OCI-LY1 (cell line): ENCODE results near the gene CACNB1.

Experiments
- H2AFZ ChIP-seq: fragments of 200-600 bp; sonication (generic), shearing (Covaris generic); 2 replicates; pipeline ENCODE4 v1.6.0; 2014; ENCODE audit warnings: antibody characterized with exemption, mild to moderate bottlenecking, low read length
- H3F3A ChIP-seq: fragments of 200-600 bp; sonication (generic), shearing (Covaris generic); 2 replicates; pipeline ENCODE4 v1.6.0; 2014; ENCODE audit warnings: mild to moderate bottlenecking, antibody characterized with exemption, low read length, moderate library complexity; ENCODE audit not compliant: insufficient read depth
- H3K27ac ChIP-seq: fragments of 200-600 bp; sonication (generic); 2 replicates; pipeline ENCODE4 v1.5.1; 2014; ENCODE audit warnings: low read length, mixed run types, mild to moderate bottlenecking, low read depth; ENCODE audit not compliant: poor library complexity, severe bottlenecking
- H3K27me3 ChIP-seq: fragments of 200-600 bp; sonication (generic); 2 replicates; pipeline ENCODE4 v1.6.0; 2014; ENCODE audit warnings: antibody characterized with exemption, mild to moderate bottlenecking, low read length, moderate library complexity; ENCODE audit not compliant: insufficient read depth
- H3K36me3 ChIP-seq: fragments of 200-600 bp; sonication (generic); 2 replicates; pipeline ENCODE4 v1.6.1; 2014; ENCODE audit warnings: mild to moderate bottlenecking, antibody characterized with exemption, low read length, moderate library complexity, mixed read lengths; ENCODE audit not compliant: insufficient read depth
- H3K4me1 ChIP-seq: fragments of 200-600 bp; sonication (generic); 2 replicates; pipeline ENCODE4 v1.5.1; 2014; ENCODE audit warnings: mild to moderate bottlenecking, low read length, moderate library complexity; ENCODE audit not compliant: insufficient read depth, severe bottlenecking
- H3K4me2 ChIP-seq: fragments of 200-600 bp; sonication (generic), shearing (Covaris generic); 2 replicates; pipeline ENCODE4 v1.6.1; 2014; ENCODE audit warnings: low read length
- H3K4me3 ChIP-seq: fragments of 200-600 bp; sonication (generic); 2 replicates; pipeline ENCODE4 v1.5.1; 2014; ENCODE audit warnings: low read length, low read depth, mild to moderate bottlenecking, mixed read lengths; ENCODE audit not compliant: poor library complexity, severe bottlenecking
- H3K79me2 ChIP-seq: fragments of 200-600 bp; shearing (Covaris generic); 2 replicates; pipeline ENCODE4 v1.6.1; 2016; ENCODE audit warnings: mixed run types, low read length, mixed read lengths; ENCODE audit not compliant: insufficient read depth
- H3K9ac ChIP-seq: fragments of 200-600 bp; sonication (generic), shearing (Covaris generic); 2 replicates; pipeline ENCODE4 v1.6.1; 2014; ENCODE audit warnings: mild to moderate bottlenecking, low read length, mixed read lengths
- H3K9me2 ChIP-seq: fragments of 200-600 bp; sonication (generic), shearing (Covaris generic); 2 replicates; pipeline ENCODE4 v1.6.1; 2014; ENCODE audit warnings: low read depth, mild to moderate bottlenecking, low read length, mixed read lengths
- H3K9me3 ChIP-seq: fragments of 200-600 bp; shearing (Covaris generic); 2 replicates; pipeline ENCODE4 v1.6.1; 2014; ENCODE audit warnings: low read length, mixed read lengths
- H4K20me1 ChIP-seq: fragments of 200-600 bp; sonication (generic), shearing (Covaris generic); 2 replicates; pipeline ENCODE4 v1.6.0; 2016; ENCODE audit warnings: mild to moderate bottlenecking, low read length; ENCODE audit not compliant: insufficient read depth
- CTCF ChIP-seq: fragments of 200-600 bp; sonication (generic), shearing (Covaris generic); IDR thresholded peaks from 2 replicates; pipeline ENCODE4 v1.5.1; 2017; ENCODE audit warnings: mild to moderate bottlenecking, antibody characterized with exemption, low read length, moderate library complexity, mixed read lengths
- EZH2 ChIP-seq: fragments of 200-600 bp; sonication (generic), shearing (Covaris generic); IDR thresholded peaks from 2 replicates; pipeline ENCODE4 v1.8.0; 2017; ENCODE audit warnings: borderline replicate concordance, mixed run types, mild to moderate bottlenecking, antibody characterized with exemption, low read length, moderate library complexity, mixed read lengths

CACNB1 gene

GRCh38 chr17:39193346-39193745 lies 4.1 kb downstream of the CACNB1 start:
- peaks cover 44% of the 10 kb centered on the region for H3K36me3 ChIP-seq
- no peak overlapping the region for H3K27ac ChIP-seq
- H3K9ac ChIP-seq, result no peak overlapping the region
- H3K4me2 ChIP-seq, result no peak overlapping the region
- H3K27me3 ChIP-seq, result no peaks in the 10 kb centered on the region
- H3K4me1 ChIP-seq, result peaks cover 25% of the 10 kb centered on the region
- no peaks in the 10 kb centered on the region for H3K79me2 ChIP-seq
- no peaks in the 10 kb centered on the region for H3K9me2 ChIP-seq
- H3K4me3 ChIP-seq, result no peak overlapping the region
- 0 out of 2 replicates have a peak, but pooled peaks cover 2% of the 10 kb centered on the region for H3F3A ChIP-seq
- no peaks in the 10 kb centered on the region for H3K9me3 ChIP-seq
- H2AFZ ChIP-seq, result no peak overlapping the region
- no peak for TF ChIP-seq EZH2
- no peaks in the 10 kb centered on the region for H4K20me1 ChIP-seq

- Histone ChIP-seq H2AFZ (no peak overlapping the region), H3K4me3 (no peak overlapping the region), H3K4me1 (peaks cover 20% of the 10 kb centered on the region), H4K20me1 (no peaks in the 10 kb centered on the region), H3K9me3 (no peaks in the 10 kb centered on the region), H3K79me2 (no peaks in the 10 kb centered on the region), H3K36me3 (peaks cover 46% of the 10 kb centered on the region), H3K9me2 (no peaks in the 10 kb centered on the region), H3K27me3 (no peaks in the 10 kb centered on the region), H3F3A (0 out of 2 replicates have a peak, but pooled peaks cover 2% of the 10 kb centered on the region), H3K27ac (no peak overlapping the region), H3K4me2 (no peak overlapping the region), H3K9ac (no peak overlapping the region)
- no peak for TF ChIP-seq EZH2
Measured at GRCh38 chr17:39192901-39193300, 4.6 kb downstream of the CACNB1 start.

GRCh38 chr17:39191750-39192510 lies 5.5 kb downstream of the CACNB1 start:
- H3K79me2 ChIP-seq, result no peaks in the 10 kb centered on the region
- no peak for TF ChIP-seq EZH2
- TF ChIP-seq CTCF, result no peak
- H4K20me1 ChIP-seq, result no peaks in the 10 kb centered on the region
- H3K4me1 ChIP-seq, result peaks cover 18% of the 10 kb centered on the region
- H3F3A ChIP-seq, result 0 out of 2 replicates have a peak, but pooled peaks cover 2% of the 10 kb centered on the region
- no peaks in the 10 kb centered on the region for H3K9me2 ChIP-seq
- H3K9ac ChIP-seq, result no peak overlapping the region
- peaks cover 54% of the 10 kb centered on the region for H3K36me3 ChIP-seq
- H3K27me3 ChIP-seq, result no peaks in the 10 kb centered on the region
- no peak overlapping the region for H2AFZ ChIP-seq
- no peaks in the 10 kb centered on the region for H3K9me3 ChIP-seq
- H3K4me2 ChIP-seq, result no peak overlapping the region
- no peak overlapping the region for H3K4me3 ChIP-seq
- no peak overlapping the region for H3K27ac ChIP-seq

GRCh38 chr17:39187152-39187830 lies 10.2 kb downstream of the CACNB1 start:
- Histone ChIP-seq H3K9me2 (no peaks in the 10 kb centered on the region), H3K36me3 (peaks cover 67% of the 10 kb centered on the region), H3K9ac (no peak overlapping the region), H3F3A (no peaks in the 10 kb centered on the region), H3K27me3 (no peaks in the 10 kb centered on the region), H3K4me1 (no peaks in the 10 kb centered on the region), H3K4me2 (no peak overlapping the region), H3K79me2 (no peaks in the 10 kb centered on the region), H3K9me3 (no peaks in the 10 kb centered on the region), H3K27ac (no peak overlapping the region), H4K20me1 (no peaks in the 10 kb centered on the region), H3K4me3 (no peak overlapping the region), H2AFZ (no peak overlapping the region)
- TF ChIP-seq EZH2, result no peak
- no peak for TF ChIP-seq CTCF
